B cell (primary cell): ENCODE data around the gene AADAC.

Experiments used
- CTCF ChIP-seq: fragments of 200-600 bp; IDR thresholded peaks from one replicate; pipeline ENCODE4 v1.8.0; 2022; ENCODE audit warnings: antibody characterized with exemption, mild to moderate bottlenecking
- EZH2 ChIP-seq: IDR thresholded peaks from 2 replicates; pipeline ENCODE4 v1.6.1; 2012; ENCODE audit warnings: borderline replicate concordance, low read depth, mild to moderate bottlenecking, moderate library complexity, low read length; ENCODE audit not compliant: insufficient read depth, poor library complexity, severe bottlenecking

GRCh38 chr3:151765685-151766084 is 48.2 kb upstream of the AADAC start:
- TF ChIP-seq CTCF (no peak), EZH2 (no peak)
